Retinal pigment epithelial cell (primary cell): ENCODE data around the gene DUSP15.

Experiments used
- DNase-seq: peaks from one replicate; pipeline ENCODE4 v3.0.0-alpha.2; 2010; ENCODE audit warnings: low read depth
- H3K4me3 ChIP-seq: 2 replicates; pipeline ENCODE4 v1.5.1; 2011; ENCODE audit warnings: mild to moderate bottlenecking, low read length, control low read depth, moderate library complexity
- TF ChIP-seq, protein P1 (sequence below): conservative IDR thresholded peaks from 2 replicates; pipeline ENCODE4 v1.5.1; 2011; ENCODE audit warnings: low read depth, low read length, control low read depth, inconsistent platforms

DUSP15 gene

DNA sequence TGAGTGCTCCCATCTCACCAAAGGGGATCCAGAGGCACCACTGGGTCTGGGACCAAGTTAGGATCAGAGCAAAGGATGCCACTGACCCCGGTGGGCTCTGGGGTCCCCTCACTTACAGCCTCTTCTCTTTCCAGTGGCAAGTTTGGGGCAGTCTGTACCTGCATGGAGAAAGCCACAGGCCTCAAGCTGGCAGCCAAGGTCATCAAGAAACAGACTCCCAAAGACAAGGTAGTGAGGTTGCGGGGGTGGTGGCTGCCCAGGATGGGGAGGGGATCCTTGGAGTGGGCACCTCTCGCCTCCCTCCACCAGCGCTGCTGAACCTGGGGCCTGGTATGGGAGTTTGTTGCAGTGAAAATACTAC is 46.2 kb downstream of the DUSP15 start:
- DNase-seq, result no peak
- TF ChIP-seq, protein P1, sequence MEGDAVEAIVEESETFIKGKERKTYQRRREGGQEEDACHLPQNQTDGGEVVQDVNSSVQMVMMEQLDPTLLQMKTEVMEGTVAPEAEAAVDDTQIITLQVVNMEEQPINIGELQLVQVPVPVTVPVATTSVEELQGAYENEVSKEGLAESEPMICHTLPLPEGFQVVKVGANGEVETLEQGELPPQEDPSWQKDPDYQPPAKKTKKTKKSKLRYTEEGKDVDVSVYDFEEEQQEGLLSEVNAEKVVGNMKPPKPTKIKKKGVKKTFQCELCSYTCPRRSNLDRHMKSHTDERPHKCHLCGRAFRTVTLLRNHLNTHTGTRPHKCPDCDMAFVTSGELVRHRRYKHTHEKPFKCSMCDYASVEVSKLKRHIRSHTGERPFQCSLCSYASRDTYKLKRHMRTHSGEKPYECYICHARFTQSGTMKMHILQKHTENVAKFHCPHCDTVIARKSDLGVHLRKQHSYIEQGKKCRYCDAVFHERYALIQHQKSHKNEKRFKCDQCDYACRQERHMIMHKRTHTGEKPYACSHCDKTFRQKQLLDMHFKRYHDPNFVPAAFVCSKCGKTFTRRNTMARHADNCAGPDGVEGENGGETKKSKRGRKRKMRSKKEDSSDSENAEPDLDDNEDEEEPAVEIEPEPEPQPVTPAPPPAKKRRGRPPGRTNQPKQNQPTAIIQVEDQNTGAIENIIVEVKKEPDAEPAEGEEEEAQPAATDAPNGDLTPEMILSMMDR, result no peak
- H3K4me3 ChIP-seq, result no peak overlapping the region

DNA sequence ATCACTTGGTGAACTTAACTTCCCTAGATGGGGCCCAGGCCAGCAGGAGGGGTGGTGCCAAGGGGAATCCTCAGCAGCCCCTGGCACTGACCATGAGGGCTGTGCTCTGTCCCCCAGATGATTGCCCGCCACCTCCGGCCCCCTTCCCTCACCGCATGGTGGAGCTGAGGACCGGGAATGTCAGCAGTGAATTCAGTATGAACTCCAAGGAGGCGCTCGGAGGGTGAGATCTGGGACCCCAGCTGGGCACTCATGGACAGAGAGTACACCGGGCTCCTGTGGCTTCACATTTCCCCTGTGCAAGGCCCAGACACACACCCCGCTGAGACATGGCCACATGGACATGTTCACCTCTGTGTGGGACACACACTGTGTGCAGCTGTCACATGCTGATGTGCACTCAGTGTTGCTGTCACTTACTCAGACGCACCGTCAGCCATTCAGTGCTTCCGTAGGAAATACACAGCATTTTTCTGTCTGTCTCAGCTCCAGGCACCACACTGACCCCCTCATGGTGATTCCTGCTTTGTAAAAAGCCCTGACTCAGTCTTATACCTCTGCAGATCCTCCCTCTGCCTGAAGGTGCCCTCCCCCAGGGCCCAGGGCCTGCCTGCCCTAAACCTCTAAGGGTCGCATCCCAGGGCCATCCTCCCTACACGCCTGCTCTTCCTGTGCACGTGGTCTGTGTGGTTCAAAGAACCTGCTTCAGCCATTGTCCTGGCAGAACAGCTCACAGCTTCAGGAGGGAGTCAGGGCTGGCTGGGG is 46.8 kb downstream of the DUSP15 start:
- no peak overlapping the region for H3K4me3 ChIP-seq
- TF ChIP-seq, protein P1, result no peak
- DNase-seq, result no peak

DNA sequence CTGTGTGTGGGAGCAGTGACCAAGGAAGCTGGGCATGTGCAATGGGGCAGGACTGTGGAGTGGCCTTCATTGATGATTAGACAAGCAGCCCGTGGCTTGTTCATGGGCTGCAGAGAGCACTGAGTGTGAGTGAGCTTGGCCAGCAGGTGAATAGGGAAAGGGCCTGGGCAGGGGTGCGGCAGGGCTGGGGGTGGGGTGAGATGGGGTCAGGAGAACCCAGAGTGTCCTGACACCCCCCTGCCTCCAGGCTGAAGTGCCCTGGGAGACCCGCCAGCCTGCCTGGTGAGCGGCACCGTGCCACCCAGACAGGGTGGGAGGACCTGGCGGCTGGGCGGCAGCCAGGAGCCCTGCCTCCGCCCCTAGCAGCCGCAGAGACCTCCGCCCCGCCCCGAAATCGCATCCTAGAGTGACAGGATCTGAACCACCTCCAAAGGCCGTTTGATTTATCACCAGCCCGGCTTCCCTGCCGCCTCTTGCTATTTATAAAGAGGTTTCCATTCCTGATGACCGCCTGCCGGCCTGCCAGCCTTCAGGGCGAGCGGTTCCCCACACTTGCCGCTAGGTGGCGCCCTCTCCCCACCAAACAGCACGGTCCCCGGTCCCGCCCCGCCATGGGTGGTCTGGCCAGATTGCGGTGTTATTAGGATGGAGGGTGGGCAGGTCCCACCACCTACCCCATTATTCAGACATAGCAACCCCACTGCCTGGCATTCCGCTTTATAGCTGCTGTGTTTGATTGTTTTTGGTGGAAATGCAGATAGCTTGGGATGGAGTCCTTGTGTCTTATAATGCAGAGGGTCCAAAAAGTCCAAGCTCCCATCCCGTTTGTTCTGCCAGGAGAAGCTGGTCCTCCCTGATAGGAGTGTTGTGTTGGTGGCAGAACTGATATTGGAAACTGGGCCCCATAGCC is 47.7 kb downstream of the DUSP15 start:
- DNase-seq, result no peak
- TF ChIP-seq, protein P1, result peak; percentile 92

DNA sequence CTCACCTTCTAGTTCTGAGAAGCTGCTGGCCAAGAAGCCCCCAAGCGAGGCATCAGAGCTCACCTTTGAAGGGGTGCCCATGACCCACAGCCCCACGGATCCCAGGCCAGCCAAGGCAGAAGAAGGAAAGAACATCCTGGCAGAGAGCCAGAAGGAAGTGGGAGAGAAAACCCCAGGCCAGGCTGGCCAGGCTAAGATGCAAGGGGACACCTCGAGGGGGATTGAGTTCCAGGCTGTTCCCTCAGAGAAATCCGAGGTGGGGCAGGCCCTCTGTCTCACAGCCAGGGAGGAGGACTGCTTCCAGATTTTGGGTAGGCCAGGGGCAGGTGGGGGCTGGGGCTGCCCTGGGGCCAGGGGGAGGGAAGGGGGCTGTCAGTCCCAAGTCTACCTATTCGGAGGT is 48.9 kb downstream of the DUSP15 start:
- TF ChIP-seq, protein P1, result no peak
- DNase-seq, result no peak
- no peak overlapping the region for H3K4me3 ChIP-seq

More for the DNA sequence above, 47.7 kb downstream of the DUSP15 start:
- peak overlapping the region; percentile 17 for H3K4me3 ChIP-seq

DNA sequence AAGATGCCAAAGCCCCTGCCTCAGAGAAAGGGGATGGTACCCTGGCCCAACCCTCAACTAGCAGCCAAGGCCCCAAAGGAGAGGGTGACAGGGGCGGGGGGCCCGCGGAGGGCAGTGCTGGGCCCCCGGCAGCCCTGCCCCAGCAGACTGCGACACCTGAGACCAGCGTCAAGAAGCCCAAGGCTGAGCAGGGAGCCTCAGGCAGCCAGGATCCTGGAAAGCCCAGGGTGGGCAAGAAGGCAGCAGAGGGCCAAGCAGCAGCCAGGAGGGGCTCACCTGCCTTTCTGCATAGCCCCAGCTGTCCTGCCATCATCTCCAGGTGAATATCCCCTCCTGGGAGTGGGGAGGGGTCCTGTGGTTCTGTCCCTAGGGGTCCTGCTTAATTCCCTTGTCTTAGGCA is 50.1 kb downstream of the DUSP15 start:
- H3K4me3 ChIP-seq, result no peak overlapping the region
- TF ChIP-seq, protein P1, result no peak
- DNase-seq, result no peak

DNA sequence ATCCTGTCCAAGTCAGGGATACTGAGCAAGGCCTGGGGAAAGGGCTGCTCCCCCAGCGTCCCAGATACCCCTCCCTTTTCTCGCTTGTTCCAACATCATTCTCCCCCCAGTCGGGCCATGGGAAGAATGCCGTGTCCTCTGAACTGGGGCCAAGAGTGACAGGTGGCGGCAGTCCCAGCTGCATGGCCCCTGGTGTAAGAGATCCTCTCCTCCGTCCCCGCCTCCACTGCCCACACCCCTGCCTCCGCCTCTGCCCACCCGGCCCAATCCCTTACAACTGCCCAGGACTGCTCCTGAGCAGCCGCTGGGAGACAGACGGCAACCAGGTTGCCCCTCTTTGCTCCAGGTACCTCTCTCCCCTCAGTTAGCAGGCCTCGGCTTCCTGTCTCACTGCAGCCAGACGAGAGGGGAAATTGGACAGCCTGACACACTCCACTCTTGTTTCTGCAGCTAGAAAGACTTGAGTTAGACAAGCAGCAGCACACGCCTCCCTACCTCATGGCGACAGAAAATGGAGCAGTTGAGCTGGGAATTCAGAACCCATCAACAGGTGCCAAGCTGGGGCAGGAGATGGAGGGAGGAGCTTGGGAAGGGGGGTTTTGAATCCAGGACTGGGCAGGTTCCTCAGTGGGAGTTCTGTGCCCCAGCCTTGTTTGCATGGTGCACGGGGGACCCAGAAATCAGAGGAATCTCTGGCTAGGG is 51.1 kb downstream of the DUSP15 start, which contains the start of gene MYLK2:
Gene MYLK2 (plus strand): TSS at position 274 of the 702 bp plus-strand sequence. CDS start 225 bp downstream, at position 499.
- H3K4me3 ChIP-seq, result no peak within 1 kb of the TSS
- TF ChIP-seq, protein P1, result no peak

More for the DNA sequence above, 51.1 kb downstream of the DUSP15 start, which contains the start of gene MYLK2:
- no peak for DNase-seq
